HL-60 (cell line): ENCODE results near the gene LIPA.

Source experiments
- DNase-seq, 2 experiments: peaks; one replicate each; pipeline ENCODE4 v3.0.0-alpha.2; 2010 to 2020; ENCODE audit warnings: low read depth in 1 of 2, low spot score in 1 of 2
- H3K27ac ChIP-seq: fragments of 250-450 bp; sonication (Bioruptor Pico); replicated peaks from 2 replicates; pipeline ENCODE4 v1.5.1; 2020; ENCODE audit warnings: mild to moderate bottlenecking, moderate library complexity
- H3K27me3 ChIP-seq: fragments of 250-450 bp; sonication (Bioruptor Pico); 2 replicates; pipeline ENCODE4 v1.5.1; 2021; ENCODE audit warnings: mild to moderate bottlenecking, moderate library complexity; ENCODE audit not compliant: insufficient read depth, poor library complexity, severe bottlenecking
- H3K4me3 ChIP-seq: replicated peaks from 2 replicates; pipeline ENCODE4 v1.5.1; 2011; ENCODE audit warnings: mild to moderate bottlenecking, control low read depth, low read length; ENCODE audit not compliant: insufficient read depth
- CTCF ChIP-seq: IDR thresholded peaks from one replicate; pipeline ENCODE4 v1.5.1; 2011; ENCODE audit warnings: low read length, control low read depth, inconsistent platforms; ENCODE audit not compliant: insufficient read depth
- GABPA ChIP-seq: IDR thresholded peaks from 2 replicates; pipeline ENCODE4 v1.6.1; 2012; ENCODE audit warnings: low read depth
- POLR2AphosphoS5 ChIP-seq: IDR thresholded peaks from 2 replicates; pipeline ENCODE4 v1.6.1; 2012; ENCODE audit warnings: low read depth
- REST ChIP-seq: IDR thresholded peaks from 2 replicates; pipeline ENCODE4 v1.6.1; 2012; ENCODE audit warnings: low read depth; ENCODE audit not compliant: insufficient replicate concordance
- SPI1 ChIP-seq: IDR thresholded peaks from 2 replicates; pipeline ENCODE4 v1.6.1; 2012; ENCODE audit warnings: low read depth, mild to moderate bottlenecking, borderline replicate concordance

The LIPA gene

GRCh38 chr10:89204621-89205185 is 46.9 kb downstream of the LIPA start:
- H3K27ac ChIP-seq = no peak overlapping the region
- TF ChIP-seq POLR2AphosphoS5 (no peak), SPI1 (peak; percentile 84)
- peaks cover 47% of the 10 kb centered on the region for H3K27me3 ChIP-seq
- no peak overlapping the region for H3K4me3 ChIP-seq
- DNase-seq = no peak

GRCh38 chr10:89203237-89203636 is 48.3 kb downstream of the LIPA start:
- Histone ChIP-seq H3K27ac (no peak overlapping the region), H3K4me3 (no peak overlapping the region), H3K27me3 (peaks cover 35% of the 10 kb centered on the region)
- TF ChIP-seq CTCF (no peak), REST (no peak), SPI1 (no peak), POLR2AphosphoS5 (no peak), GABPA (no peak)
- no peak for DNase-seq

- Histone ChIP-seq H3K27ac (no peak overlapping the region), H3K4me3 (no peak overlapping the region), H3K27me3 (peaks cover 25% of the 10 kb centered on the region)
- TF ChIP-seq REST (no peak), SPI1 (no peak), POLR2AphosphoS5 (no peak), CTCF (no peak), GABPA (no peak)
- no peak for DNase-seq
These were observed 49.5 kb downstream of the LIPA start for GRCh38 chr10:89202033-89202425.

GRCh38 chr10:89201345-89202032 is 50.1 kb downstream of the LIPA start:
- Histone ChIP-seq H3K4me3 (no peak overlapping the region), H3K27ac (no peak overlapping the region), H3K27me3 (peaks cover 19% of the 10 kb centered on the region)
- DNase-seq = no peak
- TF ChIP-seq POLR2AphosphoS5 (no peak), CTCF (no peak), REST (no peak), SPI1 (no peak), GABPA (no peak)
